Esophagus squamous epithelium (tissue), 5 donors: ENCODE results near the gene ADAM12. TPM values are rescaled to one million over a fixed set of nuclear protein-coding genes. Genes with fewer than 3 reads are reported as not detected.

Experiments
- DNase-seq: peaks from one replicate; lab custom pipeline; 2025; lab: John Stamatoyannopoulos, UW
- H3K27ac ChIP-seq, 4 donors: fragments of 200-600 bp; sonication (generic); one replicate each; pipeline ENCODE4 v1.5.1; 2016 to 2019; ENCODE audit warnings: mild to moderate bottlenecking in 1 of 4
- H3K27me3 ChIP-seq, 4 donors: fragments of 200-600 bp; sonication (generic); 1 replicate in 3 of 4; 2 replicates in 1 of 4; pipeline versions ENCODE4 v1.5.1 to v1.6.0; 2017 to 2021; ENCODE audit warnings: antibody characterized with exemption in 1 of 4
- H3K36me3 ChIP-seq, 3 donors: fragments of 200-600 bp; sonication (generic); one replicate each; pipeline ENCODE4 v1.5.1; 2016 to 2019
- H3K4me1 ChIP-seq, 3 donors: fragments of 200-600 bp; sonication (generic); one replicate each; pipeline ENCODE4 v1.5.1; 2017 to 2019
- H3K4me3 ChIP-seq, 4 donors: fragments of 200-600 bp; sonication (generic); 1 replicate in 3 of 4; 2 replicates in 1 of 4; pipeline ENCODE4 v1.5.1; 2016 to 2019; ENCODE audit warnings: mild to moderate bottlenecking in 2 of 4, moderate library complexity in 1 of 4
- H3K9me3 ChIP-seq, 3 donors: fragments of 200-600 bp; sonication (generic); one replicate each; pipeline ENCODE4 v1.5.1; 2016 to 2019
- CTCF ChIP-seq, 6 experiments: fragments of 450-650 bp in 4 of 6; fragments of 200-600 bp in 2 of 6; sonication (generic) in 2 of 6; IDR thresholded peaks; one replicate each; pipeline ENCODE4 v1.5.1; 2016 to 2019; ENCODE audit warnings: antibody characterized with exemption in 6 of 6, mild to moderate bottlenecking in 4 of 6, moderate library complexity in 4 of 6
- POLR2A ChIP-seq, 4 donors: fragments of 450-650 bp; IDR thresholded peaks; one replicate each; pipeline ENCODE4 v1.6.1; 2017; ENCODE audit warnings: antibody characterized with exemption in 4 of 4, mild to moderate bottlenecking in 4 of 4, moderate library complexity in 3 of 4
- WGBS, 2 donors: methylation state at CpG; one replicate each; pipeline ENCODE4 v1.1.5; 2018; 5-methylcytosine and 5-hydroxymethylcytosine counted together
- intact Hi-C: fragments of 100-400 bp; cut with DNase I; formaldehyde crosslinking; loops from one replicate; pipeline ENCODE4 v1.15.0; 2022
- total RNA-seq, 4 donors: library from RNA; depleted of rRNA; stranded (reverse); fragments of >200 nt; gene quantifications; one replicate each; pipeline ENCODE4 v1.1.0, GENCODE V29; 2016
- donor health status: DM: yes; HTN: yes; CAD: no.

ADAM12 gene
- total RNA-seq, 4 donors from 2014 or later = 0.57 to 1.1 (median 0.76) TPM; not detected in 1

- intact Hi-C loops = no loop called here
- H3K36me3 ChIP-seq = no peaks in the 10 kb centered on the region
- no peak for DNase-seq
- TF ChIP-seq CTCF (IDR thresholded peaks at IDR 0.05) (no peak), POLR2A (IDR thresholded peaks at IDR 0.05) (no peak)
- H3K27ac ChIP-seq = no peak overlapping the region
- 91 to 92% methylated on average over 7 of the region's 7 CpGs for WGBS, 2 donors
- no peak overlapping the region for H3K4me3 ChIP-seq
- H3K27me3 ChIP-seq = no peaks in the 10 kb centered on the region
- H3K9me3 ChIP-seq = no peaks in the 10 kb centered on the region
- H3K4me1 ChIP-seq = no peaks in the 10 kb centered on the region
Observed at GRCh38 chr10:126092366-126093215, 295.7 kb downstream of the ADAM12 start.

- DNase-seq = no peak
- H3K4me3 ChIP-seq = no peak overlapping the region
- no peaks in the 10 kb centered on the region for H3K27me3 ChIP-seq
- no peaks in the 10 kb centered on the region for H3K36me3 ChIP-seq
- 60 to 66% methylated on average over 9 to 10 of the region's 10 CpGs for WGBS, 2 donors
- TF ChIP-seq CTCF (IDR thresholded peaks at IDR 0.05) (no peak), POLR2A (IDR thresholded peaks at IDR 0.05) (no peak)
- H3K4me1 ChIP-seq = no peaks in the 10 kb centered on the region
- intact Hi-C loops = no loop called here
- H3K9me3 ChIP-seq = no peaks in the 10 kb centered on the region
- no peak overlapping the region for H3K27ac ChIP-seq
Observed at GRCh38 chr10:126090911-126091728, 297.2 kb downstream of the ADAM12 start.

GRCh38 chr10:126090443-126090842 is 297.8 kb downstream of the ADAM12 start:
- 83 to 89% methylated on average over 1 of the region's 1 CpG for WGBS, 2 donors

GRCh38 chr10:126087796-126088505 is 300.3 kb downstream of the ADAM12 start:
- Histone ChIP-seq H3K4me3 (no peak overlapping the region), H3K9me3 (no peaks in the 10 kb centered on the region), H3K27me3 (no peaks in the 10 kb centered on the region), H3K4me1 (no peaks in the 10 kb centered on the region), H3K36me3 (no peaks in the 10 kb centered on the region), H3K27ac (no peak overlapping the region)
- TF ChIP-seq CTCF (IDR thresholded peaks at IDR 0.05) (no peak), POLR2A (IDR thresholded peaks at IDR 0.05) (no peak)
- intact Hi-C loops = no loop called here
- WGBS, 2 donors = 62 to 84% methylated on average over 8 to 10 of the region's 11 CpGs
- no peak for DNase-seq

More at GRCh38 chr10:126090443-126090842, 297.8 kb downstream of the ADAM12 start:
- intact Hi-C loops = no loop called here
- no peaks in the 10 kb centered on the region for H3K36me3 ChIP-seq
- H3K27ac ChIP-seq = no peak overlapping the region
- DNase-seq = no peak
- no peaks in the 10 kb centered on the region for H3K4me1 ChIP-seq
- no peaks in the 10 kb centered on the region for H3K27me3 ChIP-seq
- TF ChIP-seq POLR2A (IDR thresholded peaks at IDR 0.05) (no peak), CTCF (IDR thresholded peaks at IDR 0.05) (no peak)
- no peak overlapping the region for H3K4me3 ChIP-seq
- no peaks in the 10 kb centered on the region for H3K9me3 ChIP-seq
